K562 (cell line): ENCODE measurements around the gene CCL13. TPM values are rescaled to one million over a fixed set of nuclear protein-coding genes. Genes with fewer than 3 reads are reported as not detected.

ENCODE experiments used
- ATAC-seq: fragments of 200-7000 bp; cut with Tn5 transposase; 3 replicates; pipeline ENCODE4 v1.9.1; 2020; ENCODE audit warnings: moderate library complexity
- BruUV-seq: library from RNA; stranded (reverse); fragments of 400-500 nt; replicated peaks from 2 replicates; lab custom pipeline; 2021; lab: Mats Ljungman, UMichigan
- CTCF ChIA-PET: fragments of 300-600 bp; formaldehyde crosslinking; extraction: SDS; loops from one replicate; lab custom pipeline; 2021; ENCODE audit warnings: low intra/inter-chr PET ratio; lab: Yijun Ruan, JAX
- POLR2A ChIA-PET: fragments of 300-600, 350-650 bp; sonication (Branson Sonifier 250); formaldehyde crosslinking; extraction: SDS; loops from one replicate; lab custom pipeline; 2021; ENCODE audit warnings: antibody characterized with exemption, inconsistent platforms; lab: Yijun Ruan, JAX
- DNase-seq, 4 experiments: peaks; one replicate each; pipeline versions ENCODE4 v3.0.0 to v3.0.0-alpha.2; 2011 to 2018; ENCODE audit warnings: low spot score in 3 of 4, mixed read lengths in 3 of 4; ENCODE audit errors: extremely low read depth in 1 of 4
- FAIRE-seq: peaks from 2 replicates; lab custom pipeline; 2011; peaks lifted over from hg19 to GRCh38; lab: Jason Lieb, UNC
- H2AFZ ChIP-seq: 2 replicates; pipeline ENCODE4 v1.6.0; 2011; ENCODE audit warnings: low read depth, low read length, control low read depth, inconsistent platforms
- H3K27ac ChIP-seq: fragments of 200-600 bp; 3 replicates; pipeline ENCODE4 v1.8.0; 2011; ENCODE audit warnings: low read depth, mild to moderate bottlenecking, control low read depth, inconsistent platforms, low read length, moderate library complexity, mixed read lengths; ENCODE audit errors: extremely low read depth
- H3K27me3 ChIP-seq, 2 experiments: fragments of 300-600 bp in 1 of 2; 2 replicates in 1 of 2; 3 replicates in 1 of 2; pipeline versions ENCODE4 v1.6.0 to v1.8.0; 2011; ENCODE audit warnings: inconsistent platforms in 2 of 2, low read length in 2 of 2, mild to moderate bottlenecking in 1 of 2, mixed read lengths in 1 of 2, moderate library complexity in 1 of 2; ENCODE audit not compliant: control insufficient read depth in 2 of 2, insufficient read depth in 2 of 2
- H3K36me3 ChIP-seq: fragments of 300-600 bp; 3 replicates; pipeline ENCODE4 v1.8.0; 2011; ENCODE audit warnings: mild to moderate bottlenecking, low read length, inconsistent platforms; ENCODE audit not compliant: control insufficient read depth, insufficient read depth
- H3K4me1 ChIP-seq, 2 experiments: fragments of 200-600 bp in 1 of 2; replicated peaks in 1 of 2; 2 replicates in 1 of 2; 3 replicates in 1 of 2; pipeline versions ENCODE4 v1.5.1 to v1.8.0; 2011; ENCODE audit warnings: inconsistent platforms in 2 of 2, low read length in 2 of 2, mild to moderate bottlenecking in 1 of 2, mixed read lengths in 1 of 2, moderate library complexity in 1 of 2; ENCODE audit not compliant: control insufficient read depth in 2 of 2, insufficient read depth in 2 of 2
- H3K4me2 ChIP-seq: 2 replicates; pipeline ENCODE4 v1.6.1; 2011; ENCODE audit warnings: low read length, control low read depth, inconsistent platforms, mixed read lengths; ENCODE audit not compliant: insufficient read depth
- H3K4me3 ChIP-seq: fragments of 200-600 bp; sonication (generic), shearing (Covaris generic); 2 replicates; pipeline ENCODE4 v1.5.1; 2016; ENCODE audit warnings: control low read depth, inconsistent platforms
- H3K79me2 ChIP-seq: fragments of 200-600 bp; 3 replicates; pipeline ENCODE4 v1.8.0; 2011; ENCODE audit warnings: low read length, inconsistent platforms; ENCODE audit not compliant: control insufficient read depth, insufficient read depth
- H3K9ac ChIP-seq, 2 experiments: 2 replicates each; pipeline versions ENCODE4 v1.6.0 to v1.6.1; 2011; ENCODE audit warnings: low read depth in 2 of 2, low read length in 2 of 2, control low read depth in 1 of 2, inconsistent platforms in 1 of 2, mild to moderate bottlenecking in 1 of 2, mixed read lengths in 1 of 2; ENCODE audit not compliant: insufficient read depth in 1 of 2
- H3K9me1 ChIP-seq: one replicate; pipeline ENCODE4 v1.6.0; 2011; ENCODE audit warnings: inconsistent platforms, mild to moderate bottlenecking, low read length, moderate library complexity; ENCODE audit not compliant: control insufficient read depth, insufficient read depth
- H3K9me3 ChIP-seq: replicated peaks from 2 replicates; pipeline ENCODE4 v1.5.1; 2011; ENCODE audit warnings: low read depth, low read length, inconsistent platforms; ENCODE audit not compliant: control insufficient read depth, insufficient read depth
- H4K20me1 ChIP-seq: replicated peaks from 2 replicates; pipeline ENCODE4 v1.6.1; 2011; ENCODE audit warnings: low read length, inconsistent platforms, mixed read lengths; ENCODE audit not compliant: control insufficient read depth, insufficient read depth
- ERF ChIP-seq: fragments of 450-650 bp; formaldehyde crosslinking; IDR thresholded peaks from 2 replicates; pipeline ENCODE4 v1.4.0; 2020; ENCODE audit warnings: mild to moderate bottlenecking, mixed read lengths
- JUN ChIP-seq, 2 experiments: sonication (generic) in 1 of 2; formaldehyde crosslinking in 1 of 2; IDR thresholded peaks; 2 replicates each; pipeline versions ENCODE4 v1.6.1 to v1.8.0; 2012 to 2022; ENCODE audit warnings: borderline replicate concordance in 2 of 2, mild to moderate bottlenecking in 2 of 2, improper control_type of control experiment in 1 of 2, low read depth in 1 of 2, low read length in 1 of 2, missing genetic modification reagents in 1 of 2
- MAFF ChIP-seq: IDR thresholded peaks from 2 replicates; pipeline ENCODE4 v1.6.1; 2012; ENCODE audit warnings: low read length, improper control_type of control experiment
- POLR2AphosphoS5 ChIP-seq: IDR thresholded peaks from 2 replicates; pipeline ENCODE4 v1.6.1; 2011; ENCODE audit warnings: mild to moderate bottlenecking, low read depth, low read length, moderate library complexity; ENCODE audit not compliant: control insufficient read depth, insufficient read depth
- RFX1 ChIP-seq: fragments of 450-650 bp; IDR thresholded peaks from 2 replicates; pipeline ENCODE4 v1.6.1; 2016; ENCODE audit warnings: mild to moderate bottlenecking, moderate library complexity
- STAT6 ChIP-seq: sonication (generic); formaldehyde crosslinking; IDR thresholded peaks from 2 replicates; pipeline ENCODE4 v1.8.1; 2023; ENCODE audit warnings: mild to moderate bottlenecking, missing genetic modification reagents
- ZNF12 ChIP-seq: sonication (generic); formaldehyde crosslinking; IDR thresholded peaks from 2 replicates; pipeline ENCODE4 v1.4.0; 2020; ENCODE audit warnings: mild to moderate bottlenecking, missing genetic modification reagents
- ZNF398 ChIP-seq: fragments of 250-450 bp; sonication (Bioruptor Pico); IDR thresholded peaks from 2 replicates; pipeline ENCODE4 v1.8.0; 2021; ENCODE audit warnings: moderate library complexity, mild to moderate bottlenecking, inconsistent platforms
- ZSCAN29 ChIP-seq: fragments of 450-650 bp; IDR thresholded peaks from 2 replicates; pipeline ENCODE4 v1.6.1; 2017
- WGBS: fragments of 100-300 bp; shearing (Covaris generic); methylation state at CpG from one replicate; pipeline ENCODE4 v1.1.6; 2016; ENCODE audit warnings: low coverage, mixed read lengths; ENCODE audit not compliant: insufficient coverage; ENCODE audit errors: missing lambda C conversion rate; 5-methylcytosine and 5-hydroxymethylcytosine counted together
- in situ Hi-C: fragments of 300-500 bp; cut with MboI; formaldehyde crosslinking; loops from 4 replicates; pipeline ENCODE4 v1.15.0; 2018; ENCODE audit warnings: inconsistent platforms, mixed read lengths
- intact Hi-C: fragments of 100-400 bp; cut with micrococcal nuclease; formaldehyde crosslinking; loops from 2 replicates; pipeline ENCODE4 v1.14.2; 2022
- polyA plus RNA-seq, 8 experiments: library from polyadenylated mRNA; depleted of rRNA in 4 of 8; stranded (reverse) in 5 of 8; unstranded in 3 of 8; fragments of >200 nt; fragmentation: Nextera tagmentation in 2 of 8; fragmentation: Illumina TruSeq in 1 of 8; extraction: Ambion mirVana in 2 of 8; extraction: Trizol in 1 of 8; gene quantifications; 2 replicates each; pipeline versions ENCODE4 v1.2.1 to v1.2.3, GENCODE V29; 2011 to 2014; ENCODE audit warnings: inconsistent platforms in 1 of 8, missing spikeins in 1 of 8
- total RNA-seq, 7 experiments: library from RNA; depleted of rRNA in 6 of 7; stranded (reverse); fragments of >200 nt in 6 of 7; fragmentation: Illumina TruSeq in 2 of 7; extraction: Trizol in 2 of 7; gene quantifications; 2 replicates each; pipeline versions ENCODE4 v1.2.1 to v1.2.3, GENCODE V29; 2011 to 2021; ENCODE audit warnings: low replicate concordance in 1 of 7

The CCL13 gene
- total and polyA plus RNA-seq, 9 of the 15 experiments (the other 6 are each of a cell fraction or from before 2014, with no cell fraction given), result not detected

- peaks cover 0 to 6% of the 10 kb centered on the region in 2 experiments; a peak in 2 of 5 replicates for H3K27me3 ChIP-seq
- CTCF ChIA-PET, result no interaction called here
- H3K4me3 ChIP-seq, result no peak overlapping the region
- POLR2A ChIA-PET, result no interaction called here
- no peaks in the 10 kb centered on the region for H3K79me2 ChIP-seq
- no peak overlapping the region for H3K9ac ChIP-seq
- H3K27ac ChIP-seq, result no peak overlapping the region
- no peaks in the 10 kb centered on the region for H3K36me3 ChIP-seq
- WGBS, result 37% methylated on average over 5 of the region's 5 CpGs
- no peaks in the 10 kb centered on the region for H3K9me3 ChIP-seq
- in situ Hi-C loops, result no loop called here
- TF ChIP-seq ZNF12 (CRISPR knock-in tag), result no peak
- TF ChIP-seq ERF (CRISPR knock-in tag), result no peak
- TF ChIP-seq POLR2AphosphoS5, result no peak
- no peak for TF ChIP-seq RFX1
- no TSS peak for BruUV-seq
- ATAC-seq (no peak), DNase-seq (no peak), FAIRE-seq (no peak)
- no peak overlapping the region for H3K4me2 ChIP-seq
- intact Hi-C loops, result no loop called here
- H2AFZ ChIP-seq, result no peak overlapping the region
- no peaks in the 10 kb centered on the region; a peak in 1 of 5 replicates for H3K4me1 ChIP-seq
- no peaks in the 10 kb centered on the region for H3K9me1 ChIP-seq
- no peaks in the 10 kb centered on the region for H4K20me1 ChIP-seq
These were observed 14.2 kb downstream of the CCL13 start for GRCh38 chr17:34370376-34370996.

DNA sequence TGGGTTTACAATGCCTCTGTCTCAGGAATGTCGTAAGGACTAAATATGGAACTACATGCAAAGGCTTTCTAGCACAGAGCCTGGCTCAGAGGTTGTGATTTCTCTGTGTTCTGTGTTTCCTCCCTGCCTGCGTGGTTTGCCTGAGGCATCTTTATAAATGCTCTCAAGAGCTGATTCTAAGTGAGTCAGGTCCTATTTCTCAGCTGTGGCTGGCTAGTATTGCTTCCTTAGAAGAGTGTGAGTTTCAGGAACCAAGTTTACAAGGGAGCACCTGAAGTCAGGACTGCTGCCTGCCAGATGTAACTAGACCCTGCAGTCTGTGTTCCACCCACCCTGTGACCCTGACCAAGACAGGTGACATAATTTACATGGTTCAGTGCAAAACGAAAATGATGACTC lies 14.7 kb downstream of the CCL13 start:
- H3K9me1 ChIP-seq, result no peaks in the 10 kb centered on the region
- CTCF ChIA-PET, result no interaction called here
- BruUV-seq, result no TSS peak
- POLR2A ChIA-PET, result no interaction called here
- H2AFZ ChIP-seq, result no peak overlapping the region
- in situ Hi-C loops (no loop called here), intact Hi-C loops (no loop called here)
- ATAC-seq (no peak), DNase-seq (no peak), FAIRE-seq (no peak)
- no peak overlapping the region for H3K9ac ChIP-seq
- no peaks in the 10 kb centered on the region; a peak in 1 of 5 replicates for H3K4me1 ChIP-seq
- no peaks in the 10 kb centered on the region for H3K79me2 ChIP-seq
- no peak overlapping the region for H3K4me2 ChIP-seq
- no peak overlapping the region for H3K27ac ChIP-seq
- H4K20me1 ChIP-seq, result no peaks in the 10 kb centered on the region
- no peaks in the 10 kb centered on the region for H3K9me3 ChIP-seq
- H3K27me3 ChIP-seq, result peaks cover 0 to 6% of the 10 kb centered on the region in 2 experiments; a peak in 2 of 5 replicates
- WGBS, result 9% methylated on average over 3 of the region's 3 CpGs
- H3K36me3 ChIP-seq, result no peaks in the 10 kb centered on the region
- no peak overlapping the region for H3K4me3 ChIP-seq
- TF ChIP-seq JUN (IDR thresholded peaks at IDR 0.05; ENCODE audit: borderline replicate concordance, low read depth, low read length) (no peak), JUN (CRISPR knock-in tag; IDR thresholded peaks at IDR 0.05; ENCODE audit: borderline replicate concordance) (no peak), ZNF398 (CRISPR knock-in tag) (no peak), ZSCAN29 (no peak), STAT6 (no peak), MAFF (no peak)
